Right lobe of liver (tissue), 6 donors: Measurements from ENCODE around the gene INPP5A. TPM values are rescaled to one million over a fixed set of nuclear protein-coding genes. Genes with fewer than 3 reads are reported as not detected.
A peak's percentile ranks its signal among the peaks of the same experiment; 100 is the strongest.

ENCODE experiments used
- ATAC-seq, 4 donors: fragments of 200-7000 bp; cut with Tn5 transposase; one replicate each; pipeline ENCODE4 v1.9.1; 2020; ENCODE audit warnings: mild to moderate bottlenecking in 4 of 4, moderate library complexity in 4 of 4
- DNase-seq, 3 donors: peaks; one replicate each; pipeline ENCODE4 v3.0.0-alpha.2; 2020
- H3K27ac ChIP-seq, 3 donors: fragments of 200-600 bp; one replicate each; pipeline ENCODE4 v1.8.0; 2022
- H3K27me3 ChIP-seq, 2 donors: fragments of 200-600 bp; one replicate each; pipeline ENCODE4 v1.8.0; 2022
- H3K36me3 ChIP-seq, 4 donors: fragments of 200-600 bp; sonication (generic) in 1 of 4; one replicate each; pipeline versions ENCODE4 v1.5.1 to v1.8.0; 2017 to 2022; ENCODE audit warnings: control low read depth in 1 of 4
- H3K4me1 ChIP-seq, 4 donors: fragments of 200-600 bp; sonication (generic) in 1 of 4; one replicate each; pipeline versions ENCODE4 v1.5.1 to v1.8.0; 2017 to 2022; ENCODE audit warnings: control low read depth in 1 of 4
- H3K4me3 ChIP-seq, 3 donors: fragments of 200-600 bp; one replicate each; pipeline ENCODE4 v1.8.0; 2022
- H3K9me3 ChIP-seq, 4 donors: fragments of 200-600 bp; sonication (generic) in 1 of 4; one replicate each; pipeline versions ENCODE4 v1.5.1 to v1.8.0; 2017 to 2022; ENCODE audit warnings: control low read depth in 1 of 4
- CTCF ChIP-seq, 4 donors: fragments of 200-600 bp in 3 of 4; fragments of 450-650 bp in 1 of 4; IDR thresholded peaks; one replicate each; pipeline versions ENCODE4 v1.5.1 to v1.8.0; 2016 to 2022; ENCODE audit warnings: antibody characterized with exemption in 4 of 4, mild to moderate bottlenecking in 2 of 4
- POLR2A ChIP-seq: fragments of 450-650 bp; IDR thresholded peaks from one replicate; pipeline ENCODE4 v1.6.1; 2017; ENCODE audit warnings: antibody characterized with exemption, mild to moderate bottlenecking
- WGBS: methylation state at CpG from one replicate; pipeline ENCODE4 v1.1.6; 2018; ENCODE audit warnings: low coverage, low lambda C conversion rate; ENCODE audit not compliant: insufficient coverage; ENCODE audit errors: missing lambda C conversion rate; 5-methylcytosine and 5-hydroxymethylcytosine counted together
- intact Hi-C, 2 donors: fragments of 100-400 bp; cut with DNase I; formaldehyde crosslinking; loops; one replicate each; pipeline versions ENCODE4 v1.11.2 to v1.14.1; 2022
- total RNA-seq, 6 experiments: library from RNA; depleted of rRNA in 2 of 6; stranded (reverse); fragments of >200 nt in 2 of 6; fragmentation: NEBNext Ultra II Directional in 3 of 6; extraction: Animal tissue kit (Norgen Biotek cat#: 25700) in 3 of 6; gene quantifications; one replicate each; pipeline versions ENCODE4 v1.1.0 to v1.2.4, GENCODE V29; 2016 to 2023
- donor health status: DM: no; HTN: yes; CAD: no.
- donor health status: DM: no; HTN: no; CAD: no.
- donor health status: DM: no; HTN: no; CAD: no.
- donor health status: DM: no; HTN: yes; CAD: no.
- donor health status: DM: no; HTN: yes; CAD: no.

INPP5A gene
- total RNA-seq, 6 experiments from 2014 or later = 12.5 to 24.6 (median 16.9) TPM

- DNase-seq = peak in 1 of 3 donors; percentile 57
- no peak overlapping the region for H3K4me3 ChIP-seq
These were observed 48.4 kb downstream of the INPP5A start for GRCh38 chr10:132585732-132586722.

GRCh38 chr10:132586739-132587138 lies 49.2 kb downstream of the INPP5A start:
- Histone ChIP-seq H3K4me1 (peaks cover 0 to 31% (median 10%) of the 10 kb centered on the region in 4 donors), H3K36me3 (no peaks in the 10 kb centered on the region), H3K27me3 (no peaks in the 10 kb centered on the region), H3K27ac (no peak overlapping the region), H3K4me3 (no peak overlapping the region), H3K9me3 (no peaks in the 10 kb centered on the region)
- no peak for TF ChIP-seq CTCF (IDR thresholded peaks at IDR 0.05)
- TF ChIP-seq POLR2A = no peak
- intact Hi-C loops = no loop called here
- ATAC-seq = no peak
- no peak for DNase-seq
- WGBS = 84% methylated on average over 21 of the region's 22 CpGs

More at GRCh38 chr10:132585732-132586722, 48.4 kb downstream of the INPP5A start:
- H3K9me3 ChIP-seq = no peaks in the 10 kb centered on the region
- H3K27ac ChIP-seq = peak overlapping the region in 1 of 3 donors; percentile 16
- TF ChIP-seq CTCF (IDR thresholded peaks at IDR 0.05) = no peak
- TF ChIP-seq POLR2A = peak; percentile 12
- H3K27me3 ChIP-seq = no peaks in the 10 kb centered on the region
- WGBS = 64% methylated on average over 23 of the region's 38 CpGs
- H3K36me3 ChIP-seq = no peaks in the 10 kb centered on the region
- peak; percentile 4 to 20 (median 13) for ATAC-seq
- H3K4me1 ChIP-seq = peaks cover 0 to 28% (median 8%) of the 10 kb centered on the region in 4 donors
- intact Hi-C loops = no loop called here

DNA sequence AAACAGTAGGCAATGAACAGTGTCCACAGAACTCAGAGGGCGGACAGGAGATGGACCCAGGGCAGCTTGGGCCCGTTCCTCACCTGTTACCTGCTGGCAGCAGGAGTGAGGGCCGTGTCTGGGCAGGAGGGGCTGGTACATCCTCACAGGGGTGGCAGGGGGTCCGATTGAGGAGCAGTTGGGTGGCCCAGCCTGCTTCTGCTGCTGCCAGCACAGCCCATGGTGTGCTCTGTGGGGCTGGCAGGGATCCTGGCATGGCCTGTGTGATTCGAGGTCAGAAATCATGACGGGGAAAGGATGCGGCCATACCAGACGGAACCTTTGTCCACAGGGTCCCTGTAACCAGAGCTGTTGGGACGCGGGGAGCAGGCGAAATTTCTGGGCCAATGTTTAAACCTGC lies 49.6 kb downstream of the INPP5A start:
- Histone ChIP-seq H3K36me3 (no peaks in the 10 kb centered on the region), H3K4me3 (no peak overlapping the region), H3K9me3 (no peaks in the 10 kb centered on the region), H3K27ac (no peak overlapping the region), H3K27me3 (no peaks in the 10 kb centered on the region), H3K4me1 (peaks cover 0 to 35% (median 12%) of the 10 kb centered on the region in 4 donors)
- 94% methylated on average over 8 of the region's 11 CpGs for WGBS
- DNase-seq (no peak), ATAC-seq (no peak)
- TF ChIP-seq POLR2A = no peak
- no peak for TF ChIP-seq CTCF (IDR thresholded peaks at IDR 0.05)
- intact Hi-C loops = no loop called here

- ATAC-seq = peak; percentile 30 to 53 (median 37)
- DNase-seq = no peak
- peak overlapping the region; percentile 47 to 63 (median 59) for H3K27ac ChIP-seq
- intact Hi-C loops = no loop called here
- TF ChIP-seq POLR2A = no peak
- no peak for TF ChIP-seq CTCF (IDR thresholded peaks at IDR 0.05)
- peaks cover 0 to 46% (median 18%) of the 10 kb centered on the region in 4 donors for H3K4me1 ChIP-seq
- WGBS = 56% methylated on average over 24 of the region's 25 CpGs
- H3K36me3 ChIP-seq = no peaks in the 10 kb centered on the region
- H3K9me3 ChIP-seq = no peaks in the 10 kb centered on the region
- H3K27me3 ChIP-seq = no peaks in the 10 kb centered on the region
- no peak overlapping the region for H3K4me3 ChIP-seq
These were observed 50.9 kb downstream of the INPP5A start for GRCh38 chr10:132588301-132589013.
